K562 (cell line): ENCODE data around the gene TFEC. TPM values are rescaled to one million over a fixed set of nuclear protein-coding genes. Genes with fewer than 3 reads are reported as not detected.

Experiments used
- ATAC-seq: fragments of 200-7000 bp; cut with Tn5 transposase; 3 replicates; pipeline ENCODE4 v1.9.1; 2020; ENCODE audit warnings: moderate library complexity
- BruUV-seq: library from RNA; stranded (reverse); fragments of 400-500 nt; replicated peaks from 2 replicates; lab custom pipeline; 2021; lab: Mats Ljungman, UMichigan
- CTCF ChIA-PET: fragments of 300-600 bp; formaldehyde crosslinking; extraction: SDS; loops from one replicate; lab custom pipeline; 2021; ENCODE audit warnings: low intra/inter-chr PET ratio; lab: Yijun Ruan, JAX
- POLR2A ChIA-PET: fragments of 300-600, 350-650 bp; sonication (Branson Sonifier 250); formaldehyde crosslinking; extraction: SDS; loops from one replicate; lab custom pipeline; 2021; ENCODE audit warnings: antibody characterized with exemption, inconsistent platforms; lab: Yijun Ruan, JAX
- DNase-seq, 4 experiments: peaks; one replicate each; pipeline versions ENCODE4 v3.0.0 to v3.0.0-alpha.2; 2011 to 2018; ENCODE audit warnings: low spot score in 3 of 4, mixed read lengths in 3 of 4; ENCODE audit errors: extremely low read depth in 1 of 4
- FAIRE-seq: peaks from 2 replicates; lab custom pipeline; 2011; peaks lifted over from hg19 to GRCh38; lab: Jason Lieb, UNC
- H2AFZ ChIP-seq: 2 replicates; pipeline ENCODE4 v1.6.0; 2011; ENCODE audit warnings: low read depth, low read length, control low read depth, inconsistent platforms
- H3K27ac ChIP-seq: fragments of 200-600 bp; 3 replicates; pipeline ENCODE4 v1.8.0; 2011; ENCODE audit warnings: low read depth, mild to moderate bottlenecking, control low read depth, inconsistent platforms, low read length, moderate library complexity, mixed read lengths; ENCODE audit errors: extremely low read depth
- H3K27me3 ChIP-seq, 2 experiments: fragments of 300-600 bp in 1 of 2; 2 replicates in 1 of 2; 3 replicates in 1 of 2; pipeline versions ENCODE4 v1.6.0 to v1.8.0; 2011; ENCODE audit warnings: inconsistent platforms in 2 of 2, low read length in 2 of 2, mild to moderate bottlenecking in 1 of 2, mixed read lengths in 1 of 2, moderate library complexity in 1 of 2; ENCODE audit not compliant: control insufficient read depth in 2 of 2, insufficient read depth in 2 of 2
- H3K36me3 ChIP-seq: fragments of 300-600 bp; 3 replicates; pipeline ENCODE4 v1.8.0; 2011; ENCODE audit warnings: mild to moderate bottlenecking, low read length, inconsistent platforms; ENCODE audit not compliant: control insufficient read depth, insufficient read depth
- H3K4me1 ChIP-seq, 2 experiments: fragments of 200-600 bp in 1 of 2; replicated peaks in 1 of 2; 2 replicates in 1 of 2; 3 replicates in 1 of 2; pipeline versions ENCODE4 v1.5.1 to v1.8.0; 2011; ENCODE audit warnings: inconsistent platforms in 2 of 2, low read length in 2 of 2, mild to moderate bottlenecking in 1 of 2, mixed read lengths in 1 of 2, moderate library complexity in 1 of 2; ENCODE audit not compliant: control insufficient read depth in 2 of 2, insufficient read depth in 2 of 2
- H3K4me2 ChIP-seq: 2 replicates; pipeline ENCODE4 v1.6.1; 2011; ENCODE audit warnings: low read length, control low read depth, inconsistent platforms, mixed read lengths; ENCODE audit not compliant: insufficient read depth
- H3K4me3 ChIP-seq: fragments of 200-600 bp; sonication (generic), shearing (Covaris generic); 2 replicates; pipeline ENCODE4 v1.5.1; 2016; ENCODE audit warnings: control low read depth, inconsistent platforms
- H3K79me2 ChIP-seq: fragments of 200-600 bp; 3 replicates; pipeline ENCODE4 v1.8.0; 2011; ENCODE audit warnings: low read length, inconsistent platforms; ENCODE audit not compliant: control insufficient read depth, insufficient read depth
- H3K9ac ChIP-seq, 2 experiments: 2 replicates each; pipeline versions ENCODE4 v1.6.0 to v1.6.1; 2011; ENCODE audit warnings: low read depth in 2 of 2, low read length in 2 of 2, control low read depth in 1 of 2, inconsistent platforms in 1 of 2, mild to moderate bottlenecking in 1 of 2, mixed read lengths in 1 of 2; ENCODE audit not compliant: insufficient read depth in 1 of 2
- H3K9me1 ChIP-seq: one replicate; pipeline ENCODE4 v1.6.0; 2011; ENCODE audit warnings: inconsistent platforms, mild to moderate bottlenecking, low read length, moderate library complexity; ENCODE audit not compliant: control insufficient read depth, insufficient read depth
- H3K9me3 ChIP-seq: replicated peaks from 2 replicates; pipeline ENCODE4 v1.5.1; 2011; ENCODE audit warnings: low read depth, low read length, inconsistent platforms; ENCODE audit not compliant: control insufficient read depth, insufficient read depth
- H4K20me1 ChIP-seq: replicated peaks from 2 replicates; pipeline ENCODE4 v1.6.1; 2011; ENCODE audit warnings: low read length, inconsistent platforms, mixed read lengths; ENCODE audit not compliant: control insufficient read depth, insufficient read depth
- C11orf30 ChIP-seq: fragments of 450-650 bp; IDR thresholded peaks from 2 replicates; pipeline ENCODE4 v1.6.1; 2016; ENCODE audit warnings: low read depth, mild to moderate bottlenecking
- CCAR2 ChIP-seq: fragments of 200-400 bp; formaldehyde crosslinking; IDR thresholded peaks from 2 replicates; pipeline ENCODE4 v1.6.1; 2017; ENCODE audit warnings: mild to moderate bottlenecking, low read depth, low read length
- KDM1A ChIP-seq, 2 experiments: fragments of 450-650 bp; IDR thresholded peaks; 2 replicates each; pipeline ENCODE4 v1.6.1; 2016; ENCODE audit warnings: mild to moderate bottlenecking in 2 of 2
- MAFF ChIP-seq: IDR thresholded peaks from 2 replicates; pipeline ENCODE4 v1.6.1; 2012; ENCODE audit warnings: low read length, improper control_type of control experiment
- MAFG ChIP-seq: fragments of 450-650 bp; conservative IDR thresholded peaks from 2 replicates; pipeline ENCODE4 v1.6.1; 2016; ENCODE audit warnings: missing genetic modification characterization, missing compliant biosample characterization
- MAFK ChIP-seq: IDR thresholded peaks from 2 replicates; pipeline ENCODE4 v1.6.1; 2011; ENCODE audit warnings: low read length, improper control_type of control experiment
- TFAM ChIP-seq: fragments of 250-450 bp; sonication (Bioruptor Pico); conservative IDR thresholded peaks from 2 replicates; pipeline ENCODE4 v1.5.0; 2021; ENCODE audit warnings: mild to moderate bottlenecking, moderate library complexity
- ZNF316 ChIP-seq: fragments of 450-650 bp; IDR thresholded peaks from 2 replicates; pipeline ENCODE4 v1.6.1; 2016
- WGBS: fragments of 100-300 bp; shearing (Covaris generic); methylation state at CpG from one replicate; pipeline ENCODE4 v1.1.6; 2016; ENCODE audit warnings: low coverage, mixed read lengths; ENCODE audit not compliant: insufficient coverage; ENCODE audit errors: missing lambda C conversion rate; 5-methylcytosine and 5-hydroxymethylcytosine counted together
- in situ Hi-C: fragments of 300-500 bp; cut with MboI; formaldehyde crosslinking; loops from 4 replicates; pipeline ENCODE4 v1.15.0; 2018; ENCODE audit warnings: inconsistent platforms, mixed read lengths
- intact Hi-C: fragments of 100-400 bp; cut with micrococcal nuclease; formaldehyde crosslinking; loops from 2 replicates; pipeline ENCODE4 v1.14.2; 2022
- polyA plus RNA-seq, 8 experiments: library from polyadenylated mRNA; depleted of rRNA in 4 of 8; stranded (reverse) in 5 of 8; unstranded in 3 of 8; fragments of >200 nt; fragmentation: Nextera tagmentation in 2 of 8; fragmentation: Illumina TruSeq in 1 of 8; extraction: Ambion mirVana in 2 of 8; extraction: Trizol in 1 of 8; gene quantifications; 2 replicates each; pipeline versions ENCODE4 v1.2.1 to v1.2.3, GENCODE V29; 2011 to 2014; ENCODE audit warnings: inconsistent platforms in 1 of 8, missing spikeins in 1 of 8
- total RNA-seq, 7 experiments: library from RNA; depleted of rRNA in 6 of 7; stranded (reverse); fragments of >200 nt in 6 of 7; fragmentation: Illumina TruSeq in 2 of 7; extraction: Trizol in 2 of 7; gene quantifications; 2 replicates each; pipeline versions ENCODE4 v1.2.1 to v1.2.3, GENCODE V29; 2011 to 2021; ENCODE audit warnings: low replicate concordance in 1 of 7

TFEC gene
- total and polyA plus RNA-seq, 9 of the 15 experiments (the other 6 are each of a cell fraction or from before 2014, with no cell fraction given), result 0.01 TPM; not detected in 8

DNA sequence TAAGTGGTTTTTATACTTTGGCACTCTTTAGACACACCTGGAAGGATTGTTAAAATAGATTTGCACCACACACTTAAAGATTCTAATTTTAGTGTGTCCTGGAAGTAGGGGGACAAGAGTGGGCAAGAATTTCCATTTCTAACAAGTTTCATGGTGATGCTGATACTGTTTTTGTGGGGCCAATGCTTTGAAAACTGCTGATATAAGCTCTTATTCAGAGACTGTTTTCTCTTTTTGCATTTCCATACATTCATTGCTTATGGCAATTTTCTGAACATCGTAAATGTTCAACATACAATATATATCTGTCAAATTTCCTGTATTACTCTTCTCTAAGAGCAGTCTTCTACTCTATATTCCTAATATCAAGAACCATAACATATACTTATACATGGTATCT, 79.0 kb downstream of the TFEC start:
- ATAC-seq, result no peak
- in situ Hi-C loops, result no loop called here
- Histone ChIP-seq H3K36me3 (no peaks in the 10 kb centered on the region), H3K79me2 (no peaks in the 10 kb centered on the region), H3K27me3 (no peaks in the 10 kb centered on the region), H3K9ac (no peak overlapping the region), H2AFZ (no peak overlapping the region), H3K4me1 (no peaks in the 10 kb centered on the region), H3K27ac (no peak overlapping the region), H3K9me1 (no peaks in the 10 kb centered on the region), H3K4me3 (no peak overlapping the region), H3K4me2 (no peak overlapping the region), H4K20me1 (no peaks in the 10 kb centered on the region), H3K9me3 (no peaks in the 10 kb centered on the region; the same call in 1 of the 2 replicates)
- WGBS, result 0% methylated on average over 1 of the region's 1 CpG
- DNase-seq, result no peak
- no TSS peak for BruUV-seq
- intact Hi-C loops, result no loop called here
- CTCF ChIA-PET, result no interaction called here
- POLR2A ChIA-PET, result interaction anchor here (1.1 kb wide), 1 partner anchor 30 kb away, joined by 3 read pairs; no protein-coding TSS in a partner anchor
- no peak for FAIRE-seq
- 0 out of 2 replicates have a peak, but pooled peaks have one; percentile 19 for TF ChIP-seq ZNF316
- TF ChIP-seq TFAM (CRISPR knock-in tag), result no peak
- TF ChIP-seq, all 486 proteins: peak for 1

- intact Hi-C loops, result no loop called here
Observed at GRCh38 chr7:115941703-115942268, 88.8 kb downstream of the TFEC start.

More at GRCh38 chr7:115941703-115942268, 88.8 kb downstream of the TFEC start:
- no peaks in the 10 kb centered on the region for H3K9me1 ChIP-seq
- whole genome bisulfite sequencing, result 0% methylated on average over 5 of the region's 5 CpGs
- H2AFZ ChIP-seq, result no peak overlapping the region
- no peaks in the 10 kb centered on the region for H3K9me3 ChIP-seq
- H3K4me1 ChIP-seq, result no peaks in the 10 kb centered on the region
- no TSS peak for BruUV-seq
- H3K36me3 ChIP-seq, result no peaks in the 10 kb centered on the region
- ATAC-seq (no peak), DNase-seq (no peak), FAIRE-seq (no peak)
- no peaks in the 10 kb centered on the region for H3K27me3 ChIP-seq
- ChIA-PET CTCF (no interaction called here), POLR2A (no interaction called here)
- H3K9ac ChIP-seq, result no peak overlapping the region
- no peaks in the 10 kb centered on the region for H3K79me2 ChIP-seq
- H3K4me3 ChIP-seq, result no peak overlapping the region
- in situ Hi-C loops, result no loop called here
- H4K20me1 ChIP-seq, result no peaks in the 10 kb centered on the region
- TF ChIP-seq KDM1A (IDR thresholded peaks at IDR 0.05), result no peak
- peak; percentile 72 for TF ChIP-seq ZNF316
- TF ChIP-seq MAFG (tag), result peak; percentile 36; the same call in 1 of the 2 replicates
- TF ChIP-seq CCAR2, result no peak
- TF ChIP-seq MAFK, result 0 out of 2 replicates have a peak, but pooled peaks have one; percentile 15
- TF ChIP-seq C11orf30, result peak; percentile 38; the same call in 1 of the 2 replicates
- TF ChIP-seq MAFF, result peak; percentile 31; the same call in 1 of the 2 replicates
- no peak overlapping the region for H3K4me2 ChIP-seq
- no peak overlapping the region for H3K27ac ChIP-seq
